D721Med (cell line): ENCODE results near the gene ZGPAT.

Experiments used
- DNase-seq: peaks from one replicate; pipeline ENCODE4 v3.0.0; 2011; ENCODE audit warnings: low spot score; ENCODE audit not compliant: insufficient read length
- FAIRE-seq: peaks from 2 replicates; lab custom pipeline; 2011; peaks lifted over from hg19 to GRCh38; lab: Jason Lieb, UNC
- CTCF ChIP-seq: IDR thresholded peaks from 2 replicates; pipeline ENCODE4 v1.5.1; 2012; ENCODE audit warnings: mild to moderate bottlenecking, control low read depth; ENCODE audit not compliant: insufficient read depth; ENCODE audit errors: missing control alignments

The ZGPAT gene

GRCh38 chr20:63702751-63703470 is 4.9 kb upstream of the ZGPAT start:
- TF ChIP-seq CTCF, result no peak
- DNase-seq, result peak; percentile 2

GRCh38 chr20:63703471-63703975 is 4.3 kb upstream of the ZGPAT start:
- no peak for FAIRE-seq

More at GRCh38 chr20:63702751-63703470, 4.9 kb upstream of the ZGPAT start:
- FAIRE-seq, result no peak

GRCh38 chr20:63703976-63704748 is 3.7 kb upstream of the ZGPAT start:
- no peak for TF ChIP-seq CTCF
- FAIRE-seq, result no peak
- no peak for DNase-seq

More at GRCh38 chr20:63703471-63703975, 4.3 kb upstream of the ZGPAT start:
- no peak for DNase-seq
- TF ChIP-seq CTCF, result no peak

GRCh38 chr20:63704749-63705117 is 3.1 kb upstream of the ZGPAT start:
- DNase-seq, result no peak
- no peak for TF ChIP-seq CTCF
- no peak for FAIRE-seq

GRCh38 chr20:63705232-63706026 is 2.4 kb upstream of the ZGPAT start:
- no peak for TF ChIP-seq CTCF
- no peak for FAIRE-seq
- no peak for DNase-seq

GRCh38 chr20:63706027-63706695 is 1.7 kb upstream of the ZGPAT start:
- TF ChIP-seq CTCF, result no peak
- no peak for FAIRE-seq
- no peak for DNase-seq
